Measurements from ENCODE around the gene INIP. TPM values are rescaled to one million over a fixed set of nuclear protein-coding genes. Genes with fewer than 3 reads are reported as not detected.

INIP gene
- total and polyA plus RNA-seq, 2 experiments from 2014 or later = 16.7 to 30.4 TPM

DNA sequence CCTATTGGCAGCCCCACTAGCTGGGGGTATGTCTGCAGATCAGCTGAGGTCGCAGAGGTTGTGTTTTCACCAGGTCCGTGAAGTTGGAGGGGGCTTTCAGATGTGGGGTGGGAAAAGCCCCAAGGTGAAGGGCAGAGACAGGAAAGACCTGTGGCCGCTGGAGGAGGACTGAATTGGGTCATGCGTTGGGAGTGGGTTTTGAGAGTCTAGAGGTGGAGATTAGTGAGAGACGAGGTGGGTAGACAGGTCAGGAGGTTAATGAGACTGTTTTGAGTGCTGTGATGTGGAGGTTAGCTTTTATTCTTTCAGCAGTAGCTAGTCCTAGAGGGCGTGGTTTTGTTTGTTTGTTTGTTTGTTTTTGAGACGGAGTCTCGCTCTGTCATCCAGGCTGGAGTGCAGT is 42.9 kb upstream of the INIP start:
- H4K20me1 ChIP-seq (replicated peaks; ENCODE audit: insufficient read depth) = peaks cover 7% of the 10 kb centered on the region; the same call in 1 of the 2 replicates
- H3K9me2 ChIP-seq (ENCODE audit: insufficient read depth) = no peaks in the 10 kb centered on the region
- Mint-ChIP-seq H3K9me3 (no peaks in the 10 kb centered on the region; the same call in 2 of the 3 replicates), H3K27ac (no peak overlapping the region), H3K4me3 (no peak overlapping the region), H3K36me3 (ENCODE audit: low read depth) (no peaks in the 10 kb centered on the region), H3K27me3 (ENCODE audit: insufficient read depth, low read depth, poor library complexity) (peaks cover 4% of the 10 kb centered on the region), H3K4me1 (peaks cover 12% of the 10 kb centered on the region)
- no peaks in the 10 kb centered on the region for H3K36me3 ChIP-seq (ENCODE audit: insufficient read depth)
- H3K27ac ChIP-seq (ENCODE audit: low read depth) = no peak overlapping the region
- no peak overlapping the region for H3K4me2 ChIP-seq
- H3K4me3 ChIP-seq = no peak overlapping the region
- TF ChIP-seq ZNF114 (CRISPR knock-in tag; IDR thresholded peaks at IDR 0.05) (no peak), POLR2AphosphoS5 (IDR thresholded peaks at IDR 0.05; ENCODE audit: low read depth) (no peak), EZH2 (IDR thresholded peaks at IDR 0.05; ENCODE audit: low read depth, unreplicated experiment) (no peak), NANOG (IDR thresholded peaks at IDR 0.05; ENCODE audit: borderline replicate concordance) (no peak), JUNB (IDR thresholded peaks at IDR 0.05; ENCODE audit: unreplicated experiment) (no peak), STAT1 (IDR thresholded peaks at IDR 0.05; ENCODE audit: unreplicated experiment) (no peak), CREB1 (CRISPR knock-in tag; IDR thresholded peaks at IDR 0.05; ENCODE audit: low read depth) (no peak), EZH2phosphoT487 (IDR thresholded peaks at IDR 0.05; ENCODE audit: unreplicated experiment) (no peak), ZNF331 (CRISPR knock-in tag; IDR thresholded peaks at IDR 0.05; ENCODE audit: low read depth) (no peak)
- TF ChIP-seq, protein P1, sequence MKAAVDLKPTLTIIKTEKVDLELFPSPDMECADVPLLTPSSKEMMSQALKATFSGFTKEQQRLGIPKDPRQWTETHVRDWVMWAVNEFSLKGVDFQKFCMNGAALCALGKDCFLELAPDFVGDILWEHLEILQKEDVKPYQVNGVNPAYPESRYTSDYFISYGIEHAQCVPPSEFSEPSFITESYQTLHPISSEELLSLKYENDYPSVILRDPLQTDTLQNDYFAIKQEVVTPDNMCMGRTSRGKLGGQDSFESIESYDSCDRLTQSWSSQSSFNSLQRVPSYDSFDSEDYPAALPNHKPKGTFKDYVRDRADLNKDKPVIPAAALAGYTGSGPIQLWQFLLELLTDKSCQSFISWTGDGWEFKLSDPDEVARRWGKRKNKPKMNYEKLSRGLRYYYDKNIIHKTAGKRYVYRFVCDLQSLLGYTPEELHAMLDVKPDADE (IDR thresholded peaks at IDR 0.05) = no peak
- TF ChIP-seq, protein P2, sequence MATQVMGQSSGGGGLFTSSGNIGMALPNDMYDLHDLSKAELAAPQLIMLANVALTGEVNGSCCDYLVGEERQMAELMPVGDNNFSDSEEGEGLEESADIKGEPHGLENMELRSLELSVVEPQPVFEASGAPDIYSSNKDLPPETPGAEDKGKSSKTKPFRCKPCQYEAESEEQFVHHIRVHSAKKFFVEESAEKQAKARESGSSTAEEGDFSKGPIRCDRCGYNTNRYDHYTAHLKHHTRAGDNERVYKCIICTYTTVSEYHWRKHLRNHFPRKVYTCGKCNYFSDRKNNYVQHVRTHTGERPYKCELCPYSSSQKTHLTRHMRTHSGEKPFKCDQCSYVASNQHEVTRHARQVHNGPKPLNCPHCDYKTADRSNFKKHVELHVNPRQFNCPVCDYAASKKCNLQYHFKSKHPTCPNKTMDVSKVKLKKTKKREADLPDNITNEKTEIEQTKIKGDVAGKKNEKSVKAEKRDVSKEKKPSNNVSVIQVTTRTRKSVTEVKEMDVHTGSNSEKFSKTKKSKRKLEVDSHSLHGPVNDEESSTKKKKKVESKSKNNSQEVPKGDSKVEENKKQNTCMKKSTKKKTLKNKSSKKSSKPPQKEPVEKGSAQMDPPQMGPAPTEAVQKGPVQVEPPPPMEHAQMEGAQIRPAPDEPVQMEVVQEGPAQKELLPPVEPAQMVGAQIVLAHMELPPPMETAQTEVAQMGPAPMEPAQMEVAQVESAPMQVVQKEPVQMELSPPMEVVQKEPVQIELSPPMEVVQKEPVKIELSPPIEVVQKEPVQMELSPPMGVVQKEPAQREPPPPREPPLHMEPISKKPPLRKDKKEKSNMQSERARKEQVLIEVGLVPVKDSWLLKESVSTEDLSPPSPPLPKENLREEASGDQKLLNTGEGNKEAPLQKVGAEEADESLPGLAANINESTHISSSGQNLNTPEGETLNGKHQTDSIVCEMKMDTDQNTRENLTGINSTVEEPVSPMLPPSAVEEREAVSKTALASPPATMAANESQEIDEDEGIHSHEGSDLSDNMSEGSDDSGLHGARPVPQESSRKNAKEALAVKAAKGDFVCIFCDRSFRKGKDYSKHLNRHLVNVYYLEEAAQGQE (IDR thresholded peaks at IDR 0.05; ENCODE audit: unreplicated experiment) = no peak
- TF ChIP-seq, protein P3, sequence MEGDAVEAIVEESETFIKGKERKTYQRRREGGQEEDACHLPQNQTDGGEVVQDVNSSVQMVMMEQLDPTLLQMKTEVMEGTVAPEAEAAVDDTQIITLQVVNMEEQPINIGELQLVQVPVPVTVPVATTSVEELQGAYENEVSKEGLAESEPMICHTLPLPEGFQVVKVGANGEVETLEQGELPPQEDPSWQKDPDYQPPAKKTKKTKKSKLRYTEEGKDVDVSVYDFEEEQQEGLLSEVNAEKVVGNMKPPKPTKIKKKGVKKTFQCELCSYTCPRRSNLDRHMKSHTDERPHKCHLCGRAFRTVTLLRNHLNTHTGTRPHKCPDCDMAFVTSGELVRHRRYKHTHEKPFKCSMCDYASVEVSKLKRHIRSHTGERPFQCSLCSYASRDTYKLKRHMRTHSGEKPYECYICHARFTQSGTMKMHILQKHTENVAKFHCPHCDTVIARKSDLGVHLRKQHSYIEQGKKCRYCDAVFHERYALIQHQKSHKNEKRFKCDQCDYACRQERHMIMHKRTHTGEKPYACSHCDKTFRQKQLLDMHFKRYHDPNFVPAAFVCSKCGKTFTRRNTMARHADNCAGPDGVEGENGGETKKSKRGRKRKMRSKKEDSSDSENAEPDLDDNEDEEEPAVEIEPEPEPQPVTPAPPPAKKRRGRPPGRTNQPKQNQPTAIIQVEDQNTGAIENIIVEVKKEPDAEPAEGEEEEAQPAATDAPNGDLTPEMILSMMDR (conservative IDR thresholded peaks at IDR 0.05; ENCODE audit: low read depth in 2 of 2) = no peak
- TF ChIP-seq, protein P4, sequence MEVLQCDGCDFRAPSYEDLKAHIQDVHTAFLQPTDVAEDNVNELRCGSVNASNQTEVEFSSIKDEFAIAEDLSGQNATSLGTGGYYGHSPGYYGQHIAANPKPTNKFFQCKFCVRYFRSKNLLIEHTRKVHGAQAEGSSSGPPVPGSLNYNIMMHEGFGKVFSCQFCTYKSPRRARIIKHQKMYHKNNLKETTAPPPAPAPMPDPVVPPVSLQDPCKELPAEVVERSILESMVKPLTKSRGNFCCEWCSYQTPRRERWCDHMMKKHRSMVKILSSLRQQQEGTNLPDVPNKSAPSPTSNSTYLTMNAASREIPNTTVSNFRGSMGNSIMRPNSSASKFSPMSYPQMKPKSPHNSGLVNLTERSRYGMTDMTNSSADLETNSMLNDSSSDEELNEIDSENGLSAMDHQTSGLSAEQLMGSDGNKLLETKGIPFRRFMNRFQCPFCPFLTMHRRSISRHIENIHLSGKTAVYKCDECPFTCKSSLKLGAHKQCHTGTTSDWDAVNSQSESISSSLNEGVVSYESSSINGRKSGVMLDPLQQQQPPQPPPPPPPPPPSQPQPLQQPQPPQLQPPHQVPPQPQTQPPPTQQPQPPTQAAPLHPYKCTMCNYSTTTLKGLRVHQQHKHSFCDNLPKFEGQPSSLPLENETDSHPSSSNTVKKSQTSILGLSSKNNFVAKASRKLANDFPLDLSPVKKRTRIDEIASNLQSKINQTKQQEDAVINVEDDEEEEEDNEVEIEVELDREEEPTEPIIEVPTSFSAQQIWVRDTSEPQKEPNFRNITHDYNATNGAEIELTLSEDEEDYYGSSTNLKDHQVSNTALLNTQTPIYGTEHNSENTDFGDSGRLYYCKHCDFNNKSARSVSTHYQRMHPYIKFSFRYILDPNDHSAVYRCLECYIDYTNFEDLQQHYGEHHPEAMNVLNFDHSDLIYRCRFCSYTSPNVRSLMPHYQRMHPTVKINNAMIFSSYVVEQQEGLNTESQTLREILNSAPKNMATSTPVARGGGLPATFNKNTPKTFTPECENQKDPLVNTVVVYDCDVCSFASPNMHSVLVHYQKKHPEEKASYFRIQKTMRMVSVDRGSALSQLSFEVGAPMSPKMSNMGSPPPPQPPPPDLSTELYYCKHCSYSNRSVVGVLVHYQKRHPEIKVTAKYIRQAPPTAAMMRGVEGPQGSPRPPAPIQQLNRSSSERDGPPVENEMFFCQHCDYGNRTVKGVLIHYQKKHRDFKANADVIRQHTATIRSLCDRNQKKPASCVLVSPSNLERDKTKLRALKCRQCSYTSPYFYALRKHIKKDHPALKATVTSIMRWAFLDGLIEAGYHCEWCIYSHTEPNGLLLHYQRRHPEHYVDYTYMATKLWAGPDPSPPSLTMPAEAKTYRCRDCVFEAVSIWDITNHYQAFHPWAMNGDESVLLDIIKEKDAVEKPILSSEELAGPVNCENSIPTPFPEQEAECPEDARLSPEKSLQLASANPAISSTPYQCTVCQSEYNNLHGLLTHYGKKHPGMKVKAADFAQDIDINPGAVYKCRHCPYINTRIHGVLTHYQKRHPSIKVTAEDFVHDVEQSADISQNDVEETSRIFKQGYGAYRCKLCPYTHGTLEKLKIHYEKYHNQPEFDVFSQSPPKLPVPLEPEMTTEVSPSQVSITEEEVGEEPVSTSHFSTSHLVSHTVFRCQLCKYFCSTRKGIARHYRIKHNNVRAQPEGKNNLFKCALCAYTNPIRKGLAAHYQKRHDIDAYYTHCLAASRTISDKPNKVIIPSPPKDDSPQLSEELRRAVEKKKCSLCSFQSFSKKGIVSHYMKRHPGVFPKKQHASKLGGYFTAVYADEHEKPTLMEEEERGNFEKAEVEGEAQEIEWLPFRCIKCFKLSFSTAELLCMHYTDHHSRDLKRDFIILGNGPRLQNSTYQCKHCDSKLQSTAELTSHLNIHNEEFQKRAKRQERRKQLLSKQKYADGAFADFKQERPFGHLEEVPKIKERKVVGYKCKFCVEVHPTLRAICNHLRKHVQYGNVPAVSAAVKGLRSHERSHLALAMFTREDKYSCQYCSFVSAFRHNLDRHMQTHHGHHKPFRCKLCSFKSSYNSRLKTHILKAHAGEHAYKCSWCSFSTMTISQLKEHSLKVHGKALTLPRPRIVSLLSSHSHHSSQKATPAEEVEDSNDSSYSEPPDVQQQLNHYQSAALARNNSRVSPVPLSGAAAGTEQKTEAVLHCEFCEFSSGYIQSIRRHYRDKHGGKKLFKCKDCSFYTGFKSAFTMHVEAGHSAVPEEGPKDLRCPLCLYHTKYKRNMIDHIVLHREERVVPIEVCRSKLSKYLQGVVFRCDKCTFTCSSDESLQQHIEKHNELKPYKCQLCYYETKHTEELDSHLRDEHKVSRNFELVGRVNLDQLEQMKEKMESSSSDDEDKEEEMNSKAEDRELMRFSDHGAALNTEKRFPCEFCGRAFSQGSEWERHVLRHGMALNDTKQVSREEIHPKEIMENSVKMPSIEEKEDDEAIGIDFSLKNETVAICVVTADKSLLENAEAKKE (CRISPR knock-in tag; IDR thresholded peaks at IDR 0.05) = no peak
- no peaks in the 10 kb centered on the region for H3K27me3 ChIP-seq (ENCODE audit: insufficient read depth)
- no peak overlapping the region for H2AFZ ChIP-seq
- H3K4me1 ChIP-seq (ENCODE audit: insufficient read depth) = no peaks in the 10 kb centered on the region
- peaks cover 5% of the 10 kb centered on the region; the same call in 1 of the 2 replicates for H3K79me2 ChIP-seq (replicated peaks; ENCODE audit: insufficient read depth)
- H3F3A ChIP-seq (replicated peaks; ENCODE audit: low read depth) = no peaks in the 10 kb centered on the region
- ATAC-seq (no peak), DNase-seq (ENCODE audit: low spot score) (no peak)

Measured in GM23338 (cell line).